Heart right ventricle (tissue), 16 donors: ENCODE measurements around the gene CALML5. TPM values are rescaled to one million over a fixed set of nuclear protein-coding genes. Genes with fewer than 3 reads are reported as not detected.

Experiments
- ATAC-seq, 8 donors: fragments of 200-7000 bp; cut with Tn5 transposase; one replicate each; pipeline ENCODE4 v1.9.1; 2020; ENCODE audit warnings: mild to moderate bottlenecking in 8 of 8, moderate library complexity in 8 of 8, moderate number of reproducible peaks in 1 of 8
- DNase-seq, 2 donors: peaks; one replicate each; pipeline ENCODE4 v3.0.0-alpha.2; 2020
- H3K27ac ChIP-seq, 10 donors: fragments of 200-600 bp; sonication (generic) in 2 of 10; one replicate each; pipeline versions ENCODE4 v1.5.0 to v1.8.0; 2020 to 2022; ENCODE audit warnings: mild to moderate bottlenecking in 3 of 10
- H3K27me3 ChIP-seq, 7 donors: fragments of 200-600 bp; one replicate each; pipeline ENCODE4 v1.8.0; 2021 to 2022; ENCODE audit warnings: mild to moderate bottlenecking in 2 of 7
- H3K36me3 ChIP-seq, 9 donors: fragments of 200-600 bp; sonication (generic) in 1 of 9; one replicate each; pipeline versions ENCODE4 v1.5.0 to v1.8.0; 2020 to 2022; ENCODE audit warnings: mild to moderate bottlenecking in 2 of 9
- H3K4me1 ChIP-seq, 9 donors: fragments of 200-600 bp; sonication (generic) in 1 of 9; one replicate each; pipeline versions ENCODE4 v1.5.0 to v1.8.0; 2020 to 2022; ENCODE audit warnings: mild to moderate bottlenecking in 4 of 9
- H3K4me3 ChIP-seq, 10 donors: fragments of 200-600 bp; sonication (generic) in 2 of 10; one replicate each; pipeline versions ENCODE4 v1.5.0 to v1.8.0; 2020 to 2022; ENCODE audit warnings: mild to moderate bottlenecking in 7 of 10, moderate library complexity in 2 of 10
- H3K9me3 ChIP-seq, 11 donors: fragments of 200-600 bp in 10 of 11; sonication (generic) in 2 of 11; one replicate each; pipeline versions ENCODE4 v1.5.0 to v1.8.0; 2013 to 2022; ENCODE audit warnings: mild to moderate bottlenecking in 2 of 11, control low read depth in 1 of 11, moderate library complexity in 1 of 11
- WGBS, 2 donors: extraction: QIAGEN DNeasy Blood & Tissue Kit; methylation state at CpG; one replicate each; pipeline ENCODE4 v1.1.7; 2013; ENCODE audit warnings: inconsistent platforms in 1 of 2; 5-methylcytosine and 5-hydroxymethylcytosine counted together
- intact Hi-C, 10 donors: fragments of 100-400 bp; cut with DNase I; formaldehyde crosslinking; loops; one replicate each; pipeline versions ENCODE4 v1.11.1 to v1.14.2; 2022
- polyA plus RNA-seq, 2 donors: library from polyadenylated mRNA; stranded (reverse); fragments of 200-250 nt; gene quantifications; one replicate each; pipeline ENCODE4 v1.2.3, GENCODE V29; 2013
- total RNA-seq, 10 donors: library from RNA; stranded (reverse); fragmentation: NEBNext Ultra II Directional in 3 of 10; extraction: Animal tissue kit (Norgen Biotek cat#: 25700) in 3 of 10; gene quantifications; one replicate each; pipeline versions ENCODE4 v1.2.1 to v1.2.4, GENCODE V29; 2021 to 2023
- TF ChIP-seq, protein P1 (sequence below), 9 donors: fragments of 200-600 bp; sonication (generic) in 2 of 9; IDR thresholded peaks; one replicate each; pipeline versions ENCODE4 v1.5.0 to v1.8.0; 2021 to 2022; ENCODE audit warnings: antibody characterized with exemption in 9 of 9, mild to moderate bottlenecking in 5 of 9, moderate library complexity in 1 of 9
- donor health status: Arrhythmogenic right ventricular cardiomyopathy.
- donor health status: ischemic (EF 13 %, LVEDD 7.1; RV severe dilation, severe dysfunction).
- donor health status: healthy with polysubstance abuse.
- donor health status: DM: no; HTN: yes; CAD: no.
- donor health status: DM: no; HTN: no; CAD: no.
- donor health status: ischemic (EF 25% LVEDD 6.9; RV normal size, moderate dysfunction).
- donor health status: ischemic (EF 25% LVEDD 5.7; RV mildly dilated, moderate dysfunction).
- donor health status: healthy.
- donor health status: DM: yes; HTN: yes; CAD: no.
- donor health status: Ischemic cardiomyopathy.
- donor health status: ischemic (EF 35%, LVEDD 5.7; RV mildly dilated, moderate dysfunction).
- donor health status: nonischemic (EF 11% LVEDD 7.7; RV severe dilation, severe dysfunction).
- donor health status: DM: yes; HTN: yes; CAD: no.
- donor health status: PGD.
- donor health status: ischemic (EF 29% LVEDD 5.4; RV normal size, mild dysfunction).
- donor health status: nonischemic (EF 23%, LVEDD 6.1; RV moderate dilation, normal function).

The CALML5 gene
- total and polyA plus RNA-seq, 12 donors: not detected

DNA sequence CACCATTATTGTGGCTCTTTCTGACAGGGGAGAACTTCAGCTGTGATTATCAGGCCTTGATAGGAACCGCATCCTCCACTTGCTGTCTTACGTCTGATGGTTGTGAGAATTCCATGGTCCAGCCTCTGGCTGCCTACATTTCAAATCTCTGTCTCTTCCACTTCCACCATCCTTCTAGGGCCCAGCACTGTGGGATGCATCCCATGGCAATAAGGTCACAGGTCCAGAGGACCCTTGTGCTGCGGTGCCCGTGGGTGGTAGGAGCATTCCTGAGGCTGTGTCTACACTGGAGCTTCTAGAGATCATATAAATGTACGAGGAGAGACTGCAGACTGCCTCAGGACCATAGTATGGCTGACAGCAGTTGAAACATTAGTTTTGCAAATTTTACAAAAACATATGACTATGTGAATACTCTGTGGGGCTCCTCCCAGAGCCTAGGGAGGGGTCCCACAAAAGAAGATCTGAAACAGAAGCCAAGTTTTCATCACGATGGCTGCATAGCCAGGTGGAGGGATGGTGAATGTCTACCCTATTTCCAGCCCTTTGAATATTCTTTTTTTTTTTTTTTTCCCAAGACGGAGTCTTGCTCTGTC is 37.2 kb upstream of the CALML5 start:
- intact Hi-C loops: loop anchor here in 3 of 10 donors (5.0 to 10.0 kb wide), 5 partner anchors 78 to 94 kb away; no protein-coding TSS in a partner anchor
- H3K9me3 ChIP-seq: peaks cover 0 to 13% (median 0%) of the 10 kb centered on the region in 11 donors
- H3K27ac ChIP-seq: no peak overlapping the region
- H3K4me1 ChIP-seq: peaks cover 0 to 25% (median 7%) of the 10 kb centered on the region in 9 donors
- TF ChIP-seq, protein P1, sequence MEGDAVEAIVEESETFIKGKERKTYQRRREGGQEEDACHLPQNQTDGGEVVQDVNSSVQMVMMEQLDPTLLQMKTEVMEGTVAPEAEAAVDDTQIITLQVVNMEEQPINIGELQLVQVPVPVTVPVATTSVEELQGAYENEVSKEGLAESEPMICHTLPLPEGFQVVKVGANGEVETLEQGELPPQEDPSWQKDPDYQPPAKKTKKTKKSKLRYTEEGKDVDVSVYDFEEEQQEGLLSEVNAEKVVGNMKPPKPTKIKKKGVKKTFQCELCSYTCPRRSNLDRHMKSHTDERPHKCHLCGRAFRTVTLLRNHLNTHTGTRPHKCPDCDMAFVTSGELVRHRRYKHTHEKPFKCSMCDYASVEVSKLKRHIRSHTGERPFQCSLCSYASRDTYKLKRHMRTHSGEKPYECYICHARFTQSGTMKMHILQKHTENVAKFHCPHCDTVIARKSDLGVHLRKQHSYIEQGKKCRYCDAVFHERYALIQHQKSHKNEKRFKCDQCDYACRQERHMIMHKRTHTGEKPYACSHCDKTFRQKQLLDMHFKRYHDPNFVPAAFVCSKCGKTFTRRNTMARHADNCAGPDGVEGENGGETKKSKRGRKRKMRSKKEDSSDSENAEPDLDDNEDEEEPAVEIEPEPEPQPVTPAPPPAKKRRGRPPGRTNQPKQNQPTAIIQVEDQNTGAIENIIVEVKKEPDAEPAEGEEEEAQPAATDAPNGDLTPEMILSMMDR (IDR thresholded peaks at IDR 0.05): no peak
- H3K4me3 ChIP-seq: no peak overlapping the region
- ATAC-seq (no peak), DNase-seq (no peak)
- no peaks in the 10 kb centered on the region for H3K36me3 ChIP-seq
- 94 to 95% methylated on average over 7 of the region's 7 CpGs for WGBS, 2 donors
- H3K27me3 ChIP-seq: no peaks in the 10 kb centered on the region

DNA sequence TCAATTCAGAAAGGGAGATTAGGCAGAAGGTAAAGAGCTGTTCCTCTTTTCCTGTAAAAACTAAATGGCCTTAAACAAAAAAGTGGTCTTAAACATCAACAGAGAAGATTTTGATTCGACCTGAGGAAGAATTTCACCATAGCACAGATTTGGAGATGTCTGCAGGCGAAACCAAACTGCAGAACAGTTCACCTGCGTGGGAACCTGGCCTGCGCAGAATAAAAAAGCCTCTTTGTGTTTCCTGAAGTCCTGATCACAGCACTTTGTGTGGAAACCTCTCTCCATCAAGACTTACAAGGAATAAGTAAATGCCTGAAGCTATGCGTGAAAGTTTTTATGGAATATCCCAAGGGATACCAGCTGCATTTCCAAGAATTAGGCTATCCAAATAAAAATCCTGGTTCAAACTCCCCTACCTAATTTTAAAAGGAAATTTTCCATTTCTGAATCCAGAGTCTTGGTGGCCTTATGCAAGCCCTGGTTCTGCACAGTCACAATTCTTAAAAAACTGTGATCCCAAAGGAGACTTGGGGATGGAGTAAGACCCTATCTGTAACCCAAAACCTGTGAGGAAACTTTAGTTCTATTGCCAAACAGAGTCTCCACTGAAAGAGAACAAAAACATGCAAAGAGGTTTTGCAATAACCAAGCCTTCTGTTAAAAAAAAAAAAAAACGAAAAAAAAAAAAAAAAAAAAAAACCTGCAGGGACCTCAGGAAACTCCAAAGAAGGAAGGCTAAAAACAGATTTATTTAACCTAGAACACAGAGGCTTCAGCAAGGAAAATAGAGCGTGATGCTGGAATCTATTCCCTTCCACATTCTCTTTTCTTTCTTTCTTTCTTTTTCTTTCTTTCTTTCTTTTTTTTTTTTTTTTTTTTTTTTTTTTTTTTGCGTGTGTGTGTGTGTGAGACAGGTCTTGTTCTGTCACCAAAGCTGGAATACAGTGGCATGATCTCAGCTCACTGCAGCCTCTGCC is 35.8 kb upstream of the CALML5 start:
- TF ChIP-seq, protein P1 (IDR thresholded peaks at IDR 0.05): no peak
- Histone ChIP-seq H3K4me3 (no peak overlapping the region), H3K27ac (peak overlapping the region in 6 of 10 donors; percentile 8 to 54 (median 26)), H3K36me3 (no peaks in the 10 kb centered on the region), H3K27me3 (no peaks in the 10 kb centered on the region), H3K9me3 (peaks cover 0 to 3% (median 0%) of the 10 kb centered on the region in 11 donors), H3K4me1 (peaks cover 0 to 25% (median 7%) of the 10 kb centered on the region in 9 donors)
- ATAC-seq: peak; percentile 54 to 91 (median 78)
- intact Hi-C loops: loop anchor here in 3 of 10 donors (5.0 to 10.0 kb wide), 6 partner anchors 73 to 93 kb away; no protein-coding TSS in a partner anchor
- no peak for DNase-seq
- WGBS, 2 donors: 64 to 70% methylated on average over 7 to 8 of the region's 8 CpGs

DNA sequence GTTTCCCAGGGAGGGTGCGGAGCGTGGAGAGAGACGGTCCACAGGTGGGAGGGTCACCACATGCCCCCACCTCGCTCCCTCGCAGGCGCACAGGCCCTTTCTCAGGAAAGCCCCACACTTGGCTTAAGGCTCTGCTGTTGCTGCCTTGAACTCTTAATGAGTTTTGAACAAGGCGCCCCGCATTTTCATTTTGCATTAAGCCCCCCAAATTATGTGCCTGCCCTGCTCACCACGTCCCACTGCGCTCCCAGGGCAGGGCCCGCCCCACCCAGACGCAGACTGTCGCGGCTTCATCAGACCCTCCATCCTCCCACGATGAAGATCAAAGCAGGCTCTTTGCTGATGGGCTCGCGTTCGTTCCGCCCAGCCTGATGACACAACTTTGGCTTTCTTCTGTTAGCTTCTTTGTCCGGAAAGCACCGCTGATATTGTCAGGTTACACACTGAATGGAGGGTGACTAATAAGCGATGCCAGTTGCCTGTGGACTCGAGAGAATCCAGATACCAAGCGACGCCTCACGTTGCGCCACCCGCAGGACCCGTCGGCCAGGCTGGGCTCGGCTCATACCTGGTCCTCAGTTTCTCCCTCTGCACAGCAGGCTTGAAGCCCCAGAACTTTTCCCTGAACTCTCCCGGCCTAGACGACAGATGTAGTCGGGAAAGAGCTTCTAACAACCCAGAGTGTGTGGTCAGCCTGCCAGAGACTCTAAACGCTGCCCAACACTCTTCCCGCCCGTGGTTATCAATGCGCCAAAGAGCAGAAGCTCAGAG is 34.9 kb upstream of the CALML5 start:
- Histone ChIP-seq H3K36me3 (no peaks in the 10 kb centered on the region), H3K4me3 (no peak overlapping the region), H3K27ac (peak overlapping the region in 6 of 10 donors; percentile 8 to 54 (median 26)), H3K4me1 (peaks cover 0 to 30% (median 7%) of the 10 kb centered on the region in 9 donors), H3K9me3 (peaks cover 0 to 3% (median 0%) of the 10 kb centered on the region in 11 donors), H3K27me3 (no peaks in the 10 kb centered on the region)
- TF ChIP-seq, protein P1 (IDR thresholded peaks at IDR 0.05): no peak
- ATAC-seq (no peak), DNase-seq (no peak)
- 80 to 81% methylated on average over 38 of the region's 38 CpGs for WGBS, 2 donors
- intact Hi-C loops: loop anchor here in 3 of 10 donors (5.0 to 10.0 kb wide), 3 partner anchors 72 to 91 kb away; no protein-coding TSS in a partner anchor
